ENCODE results near the gene CASP6. TPM values are rescaled to one million over a fixed set of nuclear protein-coding genes. Genes with fewer than 3 reads are reported as not detected.
A peak's percentile ranks its signal among the peaks of the same experiment; 100 is the strongest.

Gene CASP6
- total and polyA plus RNA-seq, 4 donors = 11.1 to 30.1 (median 16.8) TPM

- WGBS, 2 donors = 22% methylated on average over 11 of the region's 11 CpGs
- Histone ChIP-seq H3K27me3 (ENCODE audit: control insufficient read depth in 1 of 2, insufficient read depth in 2 of 2, low read length in 1 of 2) (no peaks in the 10 kb centered on the region), H3K9me3 (ENCODE audit: control insufficient read depth, low read length) (no peaks in the 10 kb centered on the region), H3K27ac (ENCODE audit: low read depth in 1 of 2, low read length in 2 of 2) (peak overlapping the region in 1 of 2 donors; percentile 21), H3K4me1 (ENCODE audit: control insufficient read depth in 1 of 2, insufficient read depth in 2 of 2, low read length in 2 of 2) (peaks cover 0 to 7% of the 10 kb centered on the region in 2 donors), H3K36me3 (ENCODE audit: control insufficient read depth in 1 of 2, insufficient read depth in 2 of 2, low read length in 1 of 2) (no peaks in the 10 kb centered on the region), H3K4me3 (ENCODE audit: low read length in 2 of 2) (peak overlapping the region; percentile 87 to 91)
- no peak for DNase-seq
- intact Hi-C loops (cut with DNase I) = loop anchor here (1.0 to 10.0 kb wide), 4 partner anchors 25 to 269 kb away; partner anchors contain the start of genes GAR1 (in 2 of the 2) and SEC24B (in 1 of the 2)
- ATAC-seq (ENCODE audit: low FRiP score) = peak; percentile 9
Measured at GRCh38 chr4:109703664-109704361, 568 bp upstream of the CASP6 start.

- no peaks in the 10 kb centered on the region for H3K27me3 ChIP-seq (ENCODE audit: control insufficient read depth in 1 of 2, insufficient read depth in 2 of 2, low read length in 1 of 2)
- H3K36me3 ChIP-seq (ENCODE audit: control insufficient read depth in 1 of 2, insufficient read depth in 2 of 2, low read length in 1 of 2) = no peaks in the 10 kb centered on the region
- intact Hi-C loops (cut with DNase I) = loop anchor here (2.0 to 10.0 kb wide), 3 partner anchors 27 to 267 kb away; partner anchors contain the start of genes GAR1 (in 1 of the 2) and SEC24B (in 1 of the 2)
- H3K4me1 ChIP-seq (ENCODE audit: control insufficient read depth in 1 of 2, insufficient read depth in 2 of 2, low read length in 2 of 2) = peaks cover 0 to 7% of the 10 kb centered on the region in 2 donors
- DNase-seq (no peak), ATAC-seq (ENCODE audit: low FRiP score) (no peak)
- H3K27ac ChIP-seq (ENCODE audit: low read depth in 1 of 2, low read length in 2 of 2) = no peak overlapping the region
- 59 to 62% methylated on average over 21 of the region's 21 CpGs for WGBS, 2 donors
- no peaks in the 10 kb centered on the region for H3K9me3 ChIP-seq (ENCODE audit: control insufficient read depth, low read length)
- H3K4me3 ChIP-seq (ENCODE audit: low read length in 2 of 2) = peak overlapping the region in 1 of 2 donors; percentile 87
Measured at GRCh38 chr4:109701566-109702410, 1.5 kb downstream of the CASP6 start.

- intact Hi-C loops (cut with DNase I) = loop anchor here (5.0 to 10.0 kb wide), 2 partner anchors 118 to 265 kb away; partner anchors contain the start of genes GAR1 (in 1 of the 2) and SEC24B (in 1 of the 2)
- ATAC-seq (ENCODE audit: low FRiP score) (no peak), DNase-seq (no peak)
- Histone ChIP-seq H3K36me3 (ENCODE audit: control insufficient read depth in 1 of 2, insufficient read depth in 2 of 2, low read length in 1 of 2) (peaks cover 0 to 2% of the 10 kb centered on the region in 2 donors), H3K9me3 (ENCODE audit: control insufficient read depth, low read length) (no peaks in the 10 kb centered on the region), H3K27me3 (ENCODE audit: control insufficient read depth in 1 of 2, insufficient read depth in 2 of 2, low read length in 1 of 2) (no peaks in the 10 kb centered on the region), H3K4me3 (ENCODE audit: low read length in 2 of 2) (no peak overlapping the region), H3K27ac (ENCODE audit: low read depth in 1 of 2, low read length in 2 of 2) (no peak overlapping the region), H3K4me1 (ENCODE audit: control insufficient read depth in 1 of 2, insufficient read depth in 2 of 2, low read length in 2 of 2) (peaks cover 0 to 7% of the 10 kb centered on the region in 2 donors)
- WGBS, 2 donors = 91 to 92% methylated on average over 8 of the region's 8 CpGs
Measured at GRCh38 chr4:109699553-109700225, 3.6 kb downstream of the CASP6 start.

DNA sequence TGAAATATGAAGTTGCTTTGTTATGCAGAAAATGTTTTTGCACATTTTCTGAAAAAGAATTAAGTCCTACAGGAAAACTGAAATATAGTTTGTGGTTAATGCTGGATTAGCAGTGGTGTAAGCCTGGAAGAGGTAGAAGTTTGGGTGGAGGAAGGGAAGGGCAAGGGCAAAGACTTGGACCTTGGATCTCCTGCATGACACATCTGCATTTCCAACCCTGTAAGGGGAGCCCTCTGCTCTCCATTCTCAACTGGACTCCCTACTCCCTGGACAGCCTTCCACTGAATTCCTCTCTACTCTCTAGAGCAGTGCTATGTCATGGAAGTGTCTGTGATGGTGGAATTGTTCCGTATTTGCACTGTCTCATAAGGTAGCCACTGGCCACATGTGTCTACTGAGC lies 4.6 kb downstream of the CASP6 start:
- ATAC-seq (ENCODE audit: low FRiP score) = no peak
- no peak for DNase-seq
- WGBS, 2 donors = 100% methylated on average over 1 of the region's 1 CpG
- Histone ChIP-seq H3K4me3 (ENCODE audit: low read length in 2 of 2) (no peak overlapping the region), H3K27me3 (ENCODE audit: control insufficient read depth in 1 of 2, insufficient read depth in 2 of 2, low read length in 1 of 2) (no peaks in the 10 kb centered on the region), H3K27ac (ENCODE audit: low read depth in 1 of 2, low read length in 2 of 2) (no peak overlapping the region), H3K9me3 (ENCODE audit: control insufficient read depth, low read length) (no peaks in the 10 kb centered on the region), H3K36me3 (ENCODE audit: control insufficient read depth in 1 of 2, insufficient read depth in 2 of 2, low read length in 1 of 2) (peaks cover 0 to 2% of the 10 kb centered on the region in 2 donors), H3K4me1 (ENCODE audit: control insufficient read depth in 1 of 2, insufficient read depth in 2 of 2, low read length in 2 of 2) (peaks cover 0 to 7% of the 10 kb centered on the region in 2 donors)
- intact Hi-C loops (cut with DNase I) = no loop called here

- no peak overlapping the region for H3K4me3 ChIP-seq (ENCODE audit: low read length in 2 of 2)
- no peak overlapping the region for H3K27ac ChIP-seq (ENCODE audit: low read depth in 1 of 2, low read length in 2 of 2)
- no peaks in the 10 kb centered on the region for H3K9me3 ChIP-seq (ENCODE audit: control insufficient read depth, low read length)
- WGBS, 2 donors = 78 to 98% methylated on average over 1 of the region's 1 CpG
- ATAC-seq (ENCODE audit: low FRiP score) (no peak), DNase-seq (no peak)
- intact Hi-C loops (cut with DNase I) = no loop called here
- H3K36me3 ChIP-seq (ENCODE audit: control insufficient read depth in 1 of 2, insufficient read depth in 2 of 2, low read length in 1 of 2) = peaks cover 14 to 15% of the 10 kb centered on the region in 2 donors
- no peaks in the 10 kb centered on the region for H3K4me1 ChIP-seq (ENCODE audit: control insufficient read depth in 1 of 2, insufficient read depth in 2 of 2, low read length in 2 of 2)
- no peaks in the 10 kb centered on the region for H3K27me3 ChIP-seq (ENCODE audit: control insufficient read depth in 1 of 2, insufficient read depth in 2 of 2, low read length in 1 of 2)
Measured at GRCh38 chr4:109691411-109691920, 11.8 kb downstream of the CASP6 start.

DNA sequence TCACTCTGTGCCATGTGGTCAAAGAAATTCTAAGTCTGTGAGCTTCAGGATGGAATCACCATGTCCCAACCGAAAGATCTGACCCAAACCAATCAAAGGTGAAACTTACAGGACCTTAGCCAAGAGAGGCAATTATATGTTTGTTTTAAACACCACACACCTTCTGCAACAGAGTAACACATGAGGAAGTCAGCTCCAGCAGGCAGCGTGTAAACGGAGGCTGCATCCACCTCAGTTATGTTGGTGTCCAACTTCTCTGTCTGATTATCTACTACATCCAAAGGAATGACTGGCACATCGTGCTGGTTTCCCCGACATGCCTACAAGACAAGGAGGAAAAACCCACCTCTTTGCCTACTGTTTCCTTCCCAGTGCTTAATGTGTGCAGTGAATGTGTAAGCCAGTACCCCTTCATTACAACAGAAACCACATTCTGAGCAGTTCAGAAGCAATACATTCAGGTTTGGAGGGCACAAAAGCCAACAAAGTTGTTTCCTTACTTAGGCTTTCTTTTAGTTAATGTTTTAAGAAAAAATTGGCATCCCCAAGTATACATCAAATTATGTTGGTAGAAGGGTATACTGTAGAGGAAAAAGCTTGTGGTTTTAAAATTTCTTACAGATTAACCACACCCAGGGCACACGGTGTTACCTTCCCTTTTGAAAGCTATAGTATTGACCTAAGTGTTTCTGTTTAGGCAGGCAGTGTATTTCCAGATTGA lies 12.4 kb downstream of the CASP6 start:
- Histone ChIP-seq H3K36me3 (ENCODE audit: control insufficient read depth in 1 of 2, insufficient read depth in 2 of 2, low read length in 1 of 2) (peaks cover 13 to 15% of the 10 kb centered on the region in 2 donors), H3K27ac (ENCODE audit: low read depth in 1 of 2, low read length in 2 of 2) (no peak overlapping the region), H3K4me3 (ENCODE audit: low read length in 2 of 2) (no peak overlapping the region), H3K9me3 (ENCODE audit: control insufficient read depth, low read length) (no peaks in the 10 kb centered on the region), H3K4me1 (ENCODE audit: control insufficient read depth in 1 of 2, insufficient read depth in 2 of 2, low read length in 2 of 2) (no peaks in the 10 kb centered on the region), H3K27me3 (ENCODE audit: control insufficient read depth in 1 of 2, insufficient read depth in 2 of 2, low read length in 1 of 2) (no peaks in the 10 kb centered on the region)
- intact Hi-C loops (cut with DNase I) = no loop called here
- ATAC-seq (ENCODE audit: low FRiP score) = no peak
- 91 to 95% methylated on average over 6 of the region's 6 CpGs for WGBS, 2 donors
- no peak for DNase-seq

GRCh38 chr4:109684727-109685126 lies 18.5 kb downstream of the CASP6 start:
- H3K27me3 ChIP-seq (ENCODE audit: control insufficient read depth in 1 of 2, insufficient read depth in 2 of 2, low read length in 1 of 2) = no peaks in the 10 kb centered on the region
- DNase-seq (no peak), ATAC-seq (ENCODE audit: low FRiP score) (no peak)
- H3K4me3 ChIP-seq (ENCODE audit: low read length in 2 of 2) = no peak overlapping the region
- H3K36me3 ChIP-seq (ENCODE audit: control insufficient read depth in 1 of 2, insufficient read depth in 2 of 2, low read length in 1 of 2) = peaks cover 0 to 5% of the 10 kb centered on the region in 2 donors
- no peak overlapping the region for H3K27ac ChIP-seq (ENCODE audit: low read depth in 1 of 2, low read length in 2 of 2)
- intact Hi-C loops (cut with DNase I) = no loop called here
- H3K9me3 ChIP-seq (ENCODE audit: control insufficient read depth, low read length) = peaks cover 1% of the 10 kb centered on the region
- no peaks in the 10 kb centered on the region for H3K4me1 ChIP-seq (ENCODE audit: control insufficient read depth in 1 of 2, insufficient read depth in 2 of 2, low read length in 2 of 2)
